CD4-positive, alpha-beta T cell (primary cell): ENCODE data around the gene UQCC2. TPM values are rescaled to one million over a fixed set of nuclear protein-coding genes. Genes with fewer than 3 reads are reported as not detected.

Experiments used
- ATAC-seq: fragments of 200-7000 bp; cut with Tn5 transposase; one replicate; pipeline ENCODE4 v1.10.0; 2022; ENCODE audit warnings: mild to moderate bottlenecking; ENCODE audit not compliant: poor library complexity
- CTCF ChIA-PET: fragments of 350-600 bp; sonication (Branson Sonifier 250); formaldehyde crosslinking; loops from one replicate; lab custom pipeline; 2021; ENCODE audit warnings: antibody characterized with exemption, inconsistent platforms; lab: Charles Lee
- POLR2A ChIA-PET: fragments of 350-600 bp; sonication (Branson Sonifier 250); formaldehyde crosslinking; loops from one replicate; lab custom pipeline; 2021; ENCODE audit warnings: antibody characterized with exemption, inconsistent platforms; lab: Charles Lee
- DNase-seq, 14 experiments: peaks; one replicate each; pipeline ENCODE4 v3.0.0-alpha.2; 2013 to 2020; ENCODE audit warnings: mixed read lengths in 2 of 14
- H3K27ac ChIP-seq, 2 donors: one replicate each; pipeline versions ENCODE4 v1.5.1 to v1.7.0; 2013; ENCODE audit warnings: low read length in 2 of 2, low read depth in 1 of 2, mild to moderate bottlenecking in 1 of 2
- H3K27me3 ChIP-seq, 2 experiments: 1 replicate in 1 of 2; 2 replicates in 1 of 2; pipeline versions ENCODE4 v1.6.1 to v1.7.0; 2013; ENCODE audit warnings: low read length in 2 of 2, control low read depth in 1 of 2, mild to moderate bottlenecking in 1 of 2, moderate library complexity in 1 of 2; ENCODE audit not compliant: insufficient read depth in 2 of 2, control insufficient read depth in 1 of 2
- H3K36me3 ChIP-seq: one replicate; pipeline ENCODE4 v1.6.1; 2013; ENCODE audit warnings: low read length, control low read depth; ENCODE audit not compliant: insufficient read depth
- H3K4me1 ChIP-seq: one replicate; pipeline ENCODE4 v1.6.1; 2013; ENCODE audit warnings: low read length, control low read depth; ENCODE audit not compliant: insufficient read depth
- H3K4me3 ChIP-seq: one replicate; pipeline ENCODE4 v1.5.1; 2013; ENCODE audit warnings: mild to moderate bottlenecking, low read length, moderate library complexity
- H3K9me3 ChIP-seq, 2 experiments: 1 replicate in 1 of 2; 2 replicates in 1 of 2; pipeline versions ENCODE4 v1.6.1 to v1.7.0; 2013; ENCODE audit warnings: low read length in 2 of 2, mild to moderate bottlenecking in 2 of 2, control low read depth in 1 of 2, moderate library complexity in 1 of 2; ENCODE audit not compliant: control insufficient read depth in 1 of 2, insufficient read depth in 1 of 2
- H3K27ac Mint-ChIP-seq: one replicate; pipeline ENCODE4 v1.8.0; 2020; ENCODE audit warnings: mixed read lengths
- H3K27me3 Mint-ChIP-seq: one replicate; pipeline ENCODE4 v1.8.0; 2021; ENCODE audit warnings: mixed read lengths
- H3K36me3 Mint-ChIP-seq: one replicate; pipeline ENCODE4 v1.8.0; 2021; ENCODE audit warnings: low read depth, mixed read lengths
- H3K4me1 Mint-ChIP-seq: one replicate; pipeline ENCODE4 v1.8.0; 2021; ENCODE audit warnings: low read depth, mixed read lengths
- H3K4me3 Mint-ChIP-seq: one replicate; pipeline ENCODE4 v1.8.0; 2020; ENCODE audit warnings: mild to moderate bottlenecking, mixed read lengths
- H3K9me3 Mint-ChIP-seq: one replicate; pipeline ENCODE4 v1.8.0; 2020; ENCODE audit warnings: mixed read lengths
- CTCF ChIP-seq: fragments of 200-600 bp; IDR thresholded peaks from one replicate; pipeline ENCODE4 v1.8.0; 2022; ENCODE audit warnings: antibody characterized with exemption, mild to moderate bottlenecking
- intact Hi-C, 2 experiments: fragments of 100-400 bp; cut with DNase I in 1 of 2; cut with micrococcal nuclease in 1 of 2; formaldehyde crosslinking; loops; one replicate each; pipeline versions ENCODE4 v1.15.1 to v1.9.0; 2023 to 2025; cut with DNase I, micrococcal nuclease
- total RNA-seq, 174 experiments: library from RNA in 2 of 174; stranded (reverse) in 2 of 174; gene quantifications; one replicate each; pipeline ENCODE4 v1.2.3 and lab custom pipeline; 2021 to 2026

Gene UQCC2
- total RNA-seq, 2 experiments from 2014 or later = 8.7 to 9.3 TPM

DNA sequence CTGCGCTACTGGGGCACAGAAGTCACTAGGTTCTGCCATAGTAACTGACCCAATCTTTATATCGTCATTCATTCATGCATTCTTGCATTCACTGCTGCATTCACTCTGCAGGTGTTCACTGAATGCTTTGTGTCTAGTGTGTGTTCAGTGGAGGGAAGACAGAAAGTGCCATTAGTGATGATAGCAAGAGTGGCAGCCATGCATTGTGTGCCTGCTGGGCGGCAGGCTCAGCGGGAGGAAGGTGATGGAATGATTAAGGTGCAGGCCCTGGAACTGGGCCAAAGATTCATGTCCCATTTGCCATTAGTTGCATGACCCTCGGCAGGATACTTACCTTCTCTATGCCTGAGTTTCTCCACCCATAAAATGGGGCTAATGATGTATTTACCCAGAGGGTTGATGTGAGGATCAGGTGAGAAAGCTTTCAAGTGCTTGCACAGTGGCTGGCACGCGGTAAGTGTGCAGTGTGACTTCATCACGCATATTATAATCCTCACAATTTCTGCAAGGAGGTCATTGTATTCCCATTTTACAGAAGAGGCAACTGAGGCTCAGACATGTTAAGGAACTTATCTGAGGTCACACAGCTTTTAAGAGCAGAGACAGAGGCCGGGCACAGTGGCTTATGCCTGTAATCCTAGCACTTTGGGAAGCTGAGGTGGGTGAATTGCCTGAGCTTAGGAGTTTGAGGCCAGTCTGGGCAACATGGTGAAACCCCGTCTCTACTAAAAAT, 50.2 kb downstream of the UQCC2 start:
- peaks cover 65% of the 10 kb centered on the region for H3K36me3 ChIP-seq
- CTCF ChIA-PET = no interaction called here
- no peaks in the 10 kb centered on the region for H3K27me3 ChIP-seq
- Mint-ChIP-seq H3K36me3 (peaks cover 65% of the 10 kb centered on the region), H3K9me3 (no peaks in the 10 kb centered on the region), H3K4me3 (no peak overlapping the region), H3K27ac (no peak overlapping the region), H3K27me3 (no peaks in the 10 kb centered on the region), H3K4me1 (no peaks in the 10 kb centered on the region)
- no peaks in the 10 kb centered on the region for H3K4me1 ChIP-seq
- no peak for ATAC-seq
- no peak for TF ChIP-seq CTCF
- POLR2A ChIA-PET = no interaction called here
- DNase-seq = no peak
- H3K9me3 ChIP-seq = no peaks in the 10 kb centered on the region
- H3K4me3 ChIP-seq = no peak overlapping the region
- intact Hi-C loops = no loop called here
- H3K27ac ChIP-seq = no peak overlapping the region

GRCh38 chr6:33659986-33660385, 51.5 kb downstream of the UQCC2 start:
- no peak for TF ChIP-seq CTCF
- DNase-seq (no peak), ATAC-seq (no peak)
- POLR2A ChIA-PET = no interaction called here
- Mint-ChIP-seq H3K4me1 (no peaks in the 10 kb centered on the region), H3K9me3 (no peaks in the 10 kb centered on the region), H3K27ac (no peak overlapping the region), H3K36me3 (peaks cover 58% of the 10 kb centered on the region), H3K4me3 (no peak overlapping the region), H3K27me3 (no peaks in the 10 kb centered on the region)
- H3K4me1 ChIP-seq = no peaks in the 10 kb centered on the region
- no peak overlapping the region for H3K4me3 ChIP-seq
- no peaks in the 10 kb centered on the region for H3K9me3 ChIP-seq
- peaks cover 69% of the 10 kb centered on the region for H3K36me3 ChIP-seq
- intact Hi-C loops = no loop called here
- CTCF ChIA-PET = no interaction called here
- H3K27ac ChIP-seq = no peak overlapping the region
- no peaks in the 10 kb centered on the region for H3K27me3 ChIP-seq

GRCh38 chr6:33658982-33659689, 52.4 kb downstream of the UQCC2 start:
- no peak for DNase-seq

More at GRCh38 chr6:33658982-33659689, 52.4 kb downstream of the UQCC2 start:
- H3K9me3 ChIP-seq = no peaks in the 10 kb centered on the region
- Mint-ChIP-seq H3K4me3 (no peak overlapping the region), H3K36me3 (peaks cover 53% of the 10 kb centered on the region), H3K4me1 (no peaks in the 10 kb centered on the region), H3K27ac (no peak overlapping the region), H3K27me3 (no peaks in the 10 kb centered on the region), H3K9me3 (no peaks in the 10 kb centered on the region)
- H3K27ac ChIP-seq = no peak overlapping the region
- no peaks in the 10 kb centered on the region for H3K27me3 ChIP-seq
- no peaks in the 10 kb centered on the region for H3K4me1 ChIP-seq
- ATAC-seq = no peak
- TF ChIP-seq CTCF = no peak
- POLR2A ChIA-PET = no interaction called here
- intact Hi-C loops = no loop called here
- no peak overlapping the region for H3K4me3 ChIP-seq
- CTCF ChIA-PET = no interaction called here
- H3K36me3 ChIP-seq = peaks cover 68% of the 10 kb centered on the region
